ENCODE results near the gene MRPL55. TPM values are rescaled to one million over a fixed set of nuclear protein-coding genes. Genes with fewer than 3 reads are reported as not detected.

Gene MRPL55
- 35.9 and 36.2 TPM in 2 replicates for total RNA-seq

GRCh38 chr1:228109073-228109961, at the start of gene MRPL55:
Gene MRPL55 (minus strand): TSS chr1:228109299. CDS start chr1:228108260, 1,039 bp downstream.
- intact Hi-C loops (cut with micrococcal nuclease), result loop anchor here (1.0 to 10.0 kb wide), 7 partner anchors 27 to 355 kb away; partner anchors contain the start of genes ARF1, GUK1 and IBA57

DNA sequence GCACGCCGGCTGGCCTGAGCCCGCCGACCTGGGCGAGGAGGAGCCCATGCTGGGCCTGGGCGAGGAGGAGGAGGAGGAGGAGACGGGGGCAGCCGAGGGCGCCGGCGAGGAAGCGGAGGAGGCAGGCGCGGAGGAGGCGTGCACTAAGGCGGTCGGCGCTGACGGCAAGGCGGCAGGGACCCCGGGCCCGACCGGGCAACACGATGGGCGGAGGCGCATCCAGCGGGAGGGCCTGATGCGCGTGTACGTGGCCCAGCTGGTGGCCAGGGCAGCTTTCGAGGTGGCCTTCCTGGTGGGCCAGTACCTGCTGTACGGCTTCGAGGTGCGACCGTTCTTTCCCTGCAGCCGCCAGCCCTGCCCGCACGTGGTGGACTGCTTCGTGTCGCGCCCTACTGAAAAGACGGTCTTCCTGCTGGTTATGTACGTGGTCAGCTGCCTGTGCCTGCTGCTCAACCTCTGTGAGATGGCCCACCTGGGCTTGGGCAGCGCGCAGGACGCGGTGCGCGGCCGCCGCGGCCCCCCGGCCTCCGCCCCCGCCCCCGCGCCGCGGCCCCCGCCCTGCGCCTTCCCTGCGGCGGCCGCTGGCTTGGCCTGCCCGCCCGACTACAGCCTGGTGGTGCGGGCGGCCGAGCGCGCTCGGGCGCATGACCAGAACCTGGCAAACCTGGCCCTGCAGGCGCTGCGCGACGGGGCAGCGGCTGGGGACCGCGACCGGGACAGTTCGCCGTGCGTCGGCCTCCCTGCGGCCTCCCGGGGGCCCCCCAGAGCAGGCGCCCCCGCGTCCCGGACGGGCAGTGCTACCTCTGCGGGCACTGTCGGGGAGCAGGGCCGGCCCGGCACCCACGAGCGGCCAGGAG, 49.3 kb upstream of the MRPL55 start:
- intact Hi-C loops (cut with micrococcal nuclease), result no loop called here

- intact Hi-C loops (cut with micrococcal nuclease), result no loop called here
Measured at GRCh38 chr1:228157729-228158126, 48.6 kb upstream of the MRPL55 start.

DNA sequence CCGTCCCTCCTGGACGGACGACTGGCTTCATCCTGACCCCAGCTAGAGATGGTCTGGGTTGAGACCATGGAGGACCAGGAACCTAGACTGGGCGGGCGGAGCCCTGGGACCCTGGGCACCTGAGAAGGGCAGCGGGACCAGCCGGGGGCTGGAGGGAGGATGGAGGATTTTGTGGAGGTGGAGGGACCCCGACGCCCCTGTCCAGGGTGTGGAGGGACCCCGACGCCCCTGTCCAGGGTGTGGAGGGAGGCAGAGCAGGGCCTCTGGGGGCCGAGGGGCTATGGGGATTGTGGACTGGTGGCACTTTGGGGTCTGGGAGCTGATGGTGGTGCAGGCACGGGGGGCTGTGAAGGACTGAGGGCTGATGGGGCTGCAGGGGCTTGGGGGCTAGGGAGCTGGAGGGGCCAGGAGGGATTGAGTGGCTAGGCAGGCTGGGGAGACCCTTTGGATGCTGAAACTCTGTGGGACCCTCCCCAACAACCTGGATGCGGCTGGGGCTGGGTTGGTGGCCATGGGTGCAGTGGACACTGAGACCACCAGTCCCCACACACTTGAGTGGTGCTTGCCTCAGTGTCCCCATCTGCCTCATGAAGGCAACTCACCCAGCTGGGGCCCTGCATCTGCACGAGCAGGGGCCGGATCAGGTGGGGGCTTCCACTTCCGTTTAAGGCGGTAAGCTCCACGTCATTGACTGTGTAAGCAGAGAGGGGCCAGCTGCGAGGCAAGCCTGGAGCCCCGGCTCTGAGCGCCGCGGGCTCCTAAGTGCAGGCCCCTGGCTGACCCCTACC, 48.0 kb upstream of the MRPL55 start:
- intact Hi-C loops (cut with micrococcal nuclease), result no loop called here

DNA sequence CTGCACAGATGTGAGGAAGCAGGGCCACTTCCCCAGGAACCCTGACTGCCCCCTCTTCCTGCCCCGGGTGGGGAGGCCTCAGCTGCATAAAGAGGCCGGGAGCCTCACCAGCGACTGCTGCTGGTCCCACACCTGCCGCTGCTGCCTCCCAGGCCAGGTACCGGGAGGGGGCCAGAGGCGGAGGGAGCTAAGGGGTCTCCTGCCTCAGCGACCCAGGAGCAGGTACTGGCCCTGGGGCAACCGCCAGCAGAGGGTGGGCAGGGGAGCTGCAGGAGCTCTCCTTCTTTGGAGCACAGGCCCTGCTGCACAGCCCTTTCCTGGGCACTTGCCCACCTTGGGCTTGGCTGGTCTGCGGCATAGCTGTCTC, 47.4 kb upstream of the MRPL55 start:
- intact Hi-C loops (cut with micrococcal nuclease), result no loop called here

GRCh38 chr1:228155596-228156514, 46.8 kb upstream of the MRPL55 start:
- intact Hi-C loops (cut with micrococcal nuclease), result no loop called here

- intact Hi-C loops (cut with micrococcal nuclease), result no loop called here
Measured at GRCh38 chr1:228154670-228155571, 45.8 kb upstream of the MRPL55 start.

DNA sequence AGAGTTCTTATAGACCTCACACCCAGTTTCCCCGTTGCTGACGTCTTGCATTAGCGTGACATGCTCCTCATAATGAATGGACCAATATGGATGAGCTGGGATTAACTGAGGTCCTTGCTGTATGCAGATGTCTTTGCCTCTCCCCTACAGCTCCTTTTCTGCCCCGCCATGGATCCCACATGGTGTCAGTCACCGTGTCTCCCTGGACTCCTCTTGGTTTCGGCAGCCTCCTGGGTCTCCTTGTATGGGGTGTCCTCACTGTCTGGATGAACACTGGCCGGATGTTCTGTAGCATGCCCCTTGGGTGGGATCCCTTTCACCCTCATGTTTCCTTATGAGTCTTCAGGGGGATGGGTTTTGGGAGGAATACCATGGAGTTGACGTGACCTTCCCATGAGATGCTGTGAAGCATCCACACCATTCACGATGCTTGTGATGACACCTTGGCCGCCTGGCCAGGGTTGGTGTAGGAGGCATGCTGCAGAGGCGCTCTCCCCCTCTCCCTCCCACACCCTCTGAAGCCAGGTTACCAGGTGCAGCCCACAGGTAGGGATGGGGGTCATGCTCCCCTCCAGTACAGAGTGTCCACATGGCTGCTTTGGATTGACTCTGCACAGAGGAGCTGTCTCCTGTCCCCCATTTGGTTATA, 45.0 kb upstream of the MRPL55 start:
- intact Hi-C loops (cut with micrococcal nuclease), result no loop called here

- intact Hi-C loops (cut with micrococcal nuclease), result no loop called here
Measured at GRCh38 chr1:228152918-228153258, 43.8 kb upstream of the MRPL55 start.

DNA sequence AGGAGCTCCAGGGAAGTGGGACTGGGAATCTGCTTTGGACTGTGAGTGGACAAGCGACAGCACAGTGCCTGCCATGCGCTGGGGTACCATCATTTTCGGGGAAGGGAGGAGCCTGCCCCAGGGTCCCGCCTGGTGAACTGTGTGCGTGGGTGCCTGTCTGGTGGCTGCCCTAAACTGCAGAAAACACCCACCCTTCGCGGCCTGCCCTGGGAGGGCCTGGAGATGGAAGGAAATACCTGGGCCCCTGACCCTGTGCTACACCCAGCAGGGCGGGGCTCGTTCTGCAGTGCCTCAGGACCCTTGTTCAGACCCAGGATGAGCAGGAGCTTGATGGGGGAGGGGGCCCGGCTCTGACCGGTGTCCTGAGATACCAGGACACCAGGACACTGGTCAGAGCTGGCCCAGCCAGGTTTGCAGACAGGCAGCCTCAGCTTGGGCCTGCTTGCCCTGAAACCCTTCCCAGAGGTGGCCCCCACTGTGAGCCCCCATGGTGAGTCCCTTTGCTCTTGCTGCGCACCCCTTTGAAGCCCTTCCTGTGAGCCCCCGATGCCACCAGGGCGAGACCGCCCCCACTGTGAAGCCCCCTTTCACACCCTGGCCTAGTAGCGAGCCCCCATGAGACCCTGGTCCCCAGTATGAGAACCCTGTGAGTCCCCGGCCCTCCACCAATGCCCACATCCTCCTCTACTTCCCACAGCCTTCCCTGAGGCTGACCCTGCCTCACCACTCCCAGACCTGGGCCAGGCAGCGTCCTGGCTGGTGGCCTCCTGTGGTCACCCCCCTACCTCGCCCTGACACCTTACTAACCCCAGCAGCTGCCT, 43.2 kb upstream of the MRPL55 start:
- intact Hi-C loops (cut with micrococcal nuclease), result no loop called here

GRCh38 chr1:228151180-228151925, 42.3 kb upstream of the MRPL55 start:
- intact Hi-C loops (cut with micrococcal nuclease), result no loop called here

DNA sequence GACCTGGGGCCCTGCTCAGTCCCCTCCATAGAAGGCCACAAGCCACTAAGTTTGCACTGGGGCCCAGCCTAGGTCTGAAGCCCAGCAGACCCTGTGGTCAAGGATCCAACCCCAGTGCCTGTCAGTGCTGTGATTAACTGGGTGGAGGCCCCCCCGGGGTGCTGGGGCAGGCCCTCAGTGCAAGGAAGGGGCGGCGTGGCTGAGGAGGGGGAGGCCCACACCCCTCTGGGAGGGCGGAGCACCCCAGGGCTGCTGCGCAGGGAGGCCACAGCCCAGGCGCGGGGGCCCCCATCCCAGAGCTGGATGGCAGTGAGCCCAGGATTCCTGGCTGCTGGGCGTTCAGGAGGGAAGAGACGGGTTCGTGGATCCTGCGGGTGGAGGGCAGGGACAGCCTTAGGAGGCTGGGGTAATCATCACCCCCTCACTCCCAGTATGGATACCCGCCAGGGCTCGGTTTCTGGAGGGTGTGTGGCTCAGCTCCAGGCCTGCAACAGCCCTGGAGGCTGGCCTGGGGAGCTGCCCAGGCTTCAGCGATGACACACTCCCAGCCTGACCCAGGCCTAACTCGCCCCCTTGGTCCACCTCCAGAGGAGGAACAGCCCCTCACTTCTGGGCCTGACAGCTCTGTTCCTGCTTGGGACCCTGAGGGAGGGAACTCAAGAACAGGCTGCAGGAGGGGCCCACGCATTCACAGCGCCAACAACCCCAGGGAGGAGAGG, 41.5 kb upstream of the MRPL55 start:
- intact Hi-C loops (cut with micrococcal nuclease), result no loop called here

- intact Hi-C loops (cut with micrococcal nuclease), result no loop called here
Measured at GRCh38 chr1:228150120-228150460, 41.0 kb upstream of the MRPL55 start.

DNA sequence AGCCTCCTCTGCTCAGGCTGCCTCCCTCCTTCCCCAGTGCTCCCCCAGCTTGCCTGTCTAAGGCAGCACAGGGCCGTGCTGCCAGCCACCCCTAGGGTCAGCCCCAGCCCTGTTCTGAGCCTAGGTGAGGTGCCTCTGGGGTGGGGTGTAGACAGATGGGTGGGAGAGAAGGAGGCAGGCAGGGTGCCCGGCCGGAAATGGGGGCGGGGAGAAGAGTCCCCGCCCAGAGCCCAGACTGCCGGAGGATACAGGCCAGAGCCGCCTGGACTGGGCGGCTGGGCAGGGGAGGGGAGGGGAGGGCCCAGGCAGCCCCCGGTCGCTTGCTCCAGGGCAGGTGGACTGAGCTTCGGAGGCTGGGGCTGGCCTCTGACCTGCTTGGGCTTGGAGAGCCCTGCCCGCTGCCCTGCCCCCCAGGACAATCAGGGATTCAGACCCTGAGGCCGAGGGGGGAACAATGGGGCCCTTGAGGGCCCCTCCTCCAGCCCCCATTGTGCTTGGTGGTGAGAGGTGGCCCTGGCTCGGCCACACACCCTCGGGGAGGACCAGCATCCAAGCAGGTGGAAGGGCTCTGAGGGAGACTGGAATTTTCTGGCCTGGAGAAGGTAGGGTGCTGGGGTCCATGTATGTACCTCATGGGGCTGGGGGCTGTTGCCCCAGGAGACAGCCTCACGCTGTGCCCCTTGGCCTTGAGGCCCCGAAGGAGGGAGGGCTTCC, 40.5 kb upstream of the MRPL55 start, which contains the start of gene GJC2:
Gene GJC2, plus strand, starts transcription at position 525 of the 714 bp plus-strand sequence. CDS start 7,829 bp downstream, outside the sequence.
- intact Hi-C loops (cut with micrococcal nuclease), result no loop called here

GRCh38 chr1:228148935-228149405, 39.9 kb upstream of the MRPL55 start:
- intact Hi-C loops (cut with micrococcal nuclease), result no loop called here
